GM23338 (cell line): ENCODE results near the gene FOXQ1. TPM values are rescaled to one million over a fixed set of nuclear protein-coding genes. Genes with fewer than 3 reads are reported as not detected.

Experiments used
- ATAC-seq: fragments of 200-7000 bp; cut with Tn5 transposase; 3 replicates; pipeline ENCODE4 v1.9.1; 2020
- DNase-seq: peaks from one replicate; pipeline ENCODE4 v3.0.0-alpha.2; 2015; ENCODE audit warnings: low spot score
- H2AFZ ChIP-seq: fragments of 200-600 bp; sonication (generic); 2 replicates; pipeline ENCODE4 v1.8.0; 2016; ENCODE audit warnings: antibody characterized with exemption, mild to moderate bottlenecking, moderate library complexity
- H3F3A ChIP-seq: fragments of 200-600 bp; sonication (generic); replicated peaks from 2 replicates; pipeline ENCODE4 v1.8.0; 2017; ENCODE audit warnings: antibody characterized with exemption, mixed run types, low read depth
- H3K27ac ChIP-seq: fragments of 200-600 bp; sonication (generic); 2 replicates; pipeline ENCODE4 v1.6.1; 2016; ENCODE audit warnings: low read depth
- H3K27me3 ChIP-seq: fragments of 200-600 bp; sonication (generic); 2 replicates; pipeline ENCODE4 v1.8.0; 2016; ENCODE audit warnings: mild to moderate bottlenecking, mixed run types, moderate library complexity; ENCODE audit not compliant: insufficient read depth
- H3K36me3 ChIP-seq: fragments of 200-600 bp; sonication (generic); 2 replicates; pipeline ENCODE4 v1.8.0; 2016; ENCODE audit warnings: mild to moderate bottlenecking; ENCODE audit not compliant: insufficient read depth
- H3K4me1 ChIP-seq: fragments of 200-600 bp; sonication (generic); 2 replicates; pipeline ENCODE4 v1.8.0; 2016; ENCODE audit warnings: mild to moderate bottlenecking, moderate library complexity; ENCODE audit not compliant: insufficient read depth
- H3K4me2 ChIP-seq: fragments of 200-600 bp; sonication (generic); 2 replicates; pipeline ENCODE4 v1.7.1; 2017; ENCODE audit warnings: mixed run types
- H3K4me3 ChIP-seq: fragments of 200-600 bp; sonication (generic); 2 replicates; pipeline ENCODE4 v1.6.1; 2016; ENCODE audit warnings: mixed run types
- H3K79me2 ChIP-seq: fragments of 200-600 bp; sonication (generic); replicated peaks from 2 replicates; pipeline ENCODE4 v1.8.0; 2017; ENCODE audit warnings: mild to moderate bottlenecking; ENCODE audit not compliant: insufficient read depth
- H3K9me2 ChIP-seq: fragments of 200-600 bp; sonication (generic); 2 replicates; pipeline ENCODE4 v1.8.0; 2017; ENCODE audit not compliant: insufficient read depth
- H4K20me1 ChIP-seq: fragments of 200-600 bp; sonication (generic); replicated peaks from 2 replicates; pipeline ENCODE4 v1.8.0; 2017; ENCODE audit warnings: mild to moderate bottlenecking; ENCODE audit not compliant: insufficient read depth
- H3K27ac Mint-ChIP-seq: 2 replicates; pipeline ENCODE4 v1.8.0; 2020; ENCODE audit warnings: inconsistent platforms, mild to moderate bottlenecking, moderate library complexity, mixed read lengths
- H3K27me3 Mint-ChIP-seq: 3 replicates; pipeline ENCODE4 v1.8.0; 2022; ENCODE audit warnings: low read depth, mild to moderate bottlenecking, moderate library complexity, mixed read lengths, inconsistent platforms; ENCODE audit not compliant: insufficient read depth, poor library complexity
- H3K36me3 Mint-ChIP-seq: 3 replicates; pipeline ENCODE4 v1.8.0; 2021; ENCODE audit warnings: low read depth, mild to moderate bottlenecking, inconsistent platforms, moderate library complexity, mixed read lengths
- H3K4me1 Mint-ChIP-seq: 3 replicates; pipeline ENCODE4 v1.8.0; 2020; ENCODE audit warnings: mild to moderate bottlenecking, inconsistent platforms, mixed read lengths
- H3K4me3 Mint-ChIP-seq: 3 replicates; pipeline ENCODE4 v1.8.0; 2021; ENCODE audit warnings: moderate library complexity, mild to moderate bottlenecking, inconsistent platforms, mixed read lengths
- H3K9me3 Mint-ChIP-seq: 3 replicates; pipeline ENCODE4 v1.8.0; 2020; ENCODE audit warnings: moderate library complexity, mild to moderate bottlenecking, inconsistent platforms, mixed read lengths
- EZH2 ChIP-seq: fragments of 200-600 bp; sonication (generic); IDR thresholded peaks from one replicate; pipeline ENCODE4 v1.8.0; 2017; ENCODE audit warnings: antibody characterized with exemption, mild to moderate bottlenecking, low read depth; ENCODE audit not compliant: unreplicated experiment
- EZH2phosphoT487 ChIP-seq: fragments of 200-600 bp; sonication (generic); IDR thresholded peaks from one replicate; pipeline ENCODE4 v1.8.1; 2018; ENCODE audit warnings: antibody characterized with exemption; ENCODE audit not compliant: unreplicated experiment
- POLR2AphosphoS5 ChIP-seq: IDR thresholded peaks from 2 replicates; pipeline ENCODE4 v1.6.1; 2016; ENCODE audit warnings: antibody characterized with exemption, low read depth
- STAT1 ChIP-seq: IDR thresholded peaks from one replicate; pipeline ENCODE4 v1.6.1; 2016; ENCODE audit warnings: antibody characterized with exemption; ENCODE audit not compliant: unreplicated experiment
- ZNF114 ChIP-seq: fragments of 250-450 bp; sonication (Bioruptor Pico); IDR thresholded peaks from 2 replicates; pipeline ENCODE4 v1.5.0; 2020; ENCODE audit warnings: mild to moderate bottlenecking, moderate library complexity
- polyA plus RNA-seq: library from polyadenylated mRNA; unstranded; fragments of >200 nt; fragmentation: Nextera tagmentation; extraction: Ambion mirVana; gene quantifications from 2 replicates; pipeline ENCODE4 v1.2.1, GENCODE V29; 2016
- total RNA-seq: library from RNA; depleted of rRNA; stranded (reverse); fragments of >200 nt; shearing (Covaris generic); gene quantifications from 2 replicates; pipeline ENCODE4 v1.2.3, GENCODE V29; 2014

FOXQ1 gene
- total and polyA plus RNA-seq, 2 experiments from 2014 or later: not detected

GRCh38 chr6:1314617-1315016 is 2.7 kb downstream of the FOXQ1 start:
- peaks cover 6% of the 10 kb centered on the region; the same call in 1 of the 2 replicates for H3F3A ChIP-seq
- H3K27ac Mint-ChIP-seq: no peak overlapping the region
- peaks cover 20% of the 10 kb centered on the region for H3K4me1 Mint-ChIP-seq
- no peaks in the 10 kb centered on the region for H3K36me3 ChIP-seq
- no peak overlapping the region for H3K4me2 ChIP-seq
- peaks cover 24% of the 10 kb centered on the region for H3K4me1 ChIP-seq
- H2AFZ ChIP-seq: no peak overlapping the region
- no peaks in the 10 kb centered on the region for H3K9me2 ChIP-seq
- peaks cover 20% of the 10 kb centered on the region for H4K20me1 ChIP-seq
- H3K4me3 Mint-ChIP-seq: no peak overlapping the region
- H3K9me3 Mint-ChIP-seq: peaks cover 18% of the 10 kb centered on the region
- H3K36me3 Mint-ChIP-seq: peaks cover 8% of the 10 kb centered on the region; the same call in 1 of the 3 replicates
- ATAC-seq (no peak), DNase-seq (no peak)
- peaks cover 76% of the 10 kb centered on the region for H3K27me3 Mint-ChIP-seq
- peaks cover 66% of the 10 kb centered on the region for H3K27me3 ChIP-seq
- TF ChIP-seq ZNF114 (CRISPR knock-in tag) (no peak), EZH2 (peak; percentile 72), EZH2phosphoT487 (no peak)
- H3K27ac ChIP-seq: no peak overlapping the region
- H3K4me3 ChIP-seq: no peak overlapping the region
- no peaks in the 10 kb centered on the region for H3K79me2 ChIP-seq

- DNase-seq (no peak), ATAC-seq (no peak)
- Histone ChIP-seq H3F3A (peaks cover 6% of the 10 kb centered on the region; the same call in 1 of the 2 replicates), H3K27me3 (peaks cover 61% of the 10 kb centered on the region), H4K20me1 (peaks cover 20% of the 10 kb centered on the region), H2AFZ (no peak overlapping the region), H3K27ac (no peak overlapping the region), H3K4me2 (no peak overlapping the region), H3K36me3 (no peaks in the 10 kb centered on the region), H3K79me2 (no peaks in the 10 kb centered on the region), H3K4me1 (peaks cover 20% of the 10 kb centered on the region), H3K9me2 (no peaks in the 10 kb centered on the region), H3K4me3 (no peak overlapping the region)
- H3K27ac Mint-ChIP-seq: no peak overlapping the region
- peaks cover 8% of the 10 kb centered on the region; the same call in 1 of the 3 replicates for H3K36me3 Mint-ChIP-seq
- no peak overlapping the region for H3K4me3 Mint-ChIP-seq
- peaks cover 70% of the 10 kb centered on the region for H3K27me3 Mint-ChIP-seq
- peaks cover 18% of the 10 kb centered on the region for H3K9me3 Mint-ChIP-seq
- peaks cover 19% of the 10 kb centered on the region for H3K4me1 Mint-ChIP-seq
- TF ChIP-seq POLR2AphosphoS5 (no peak), STAT1 (no peak)
Observed at GRCh38 chr6:1315201-1315559, 3.3 kb downstream of the FOXQ1 start.

GRCh38 chr6:1315560-1316386 is 3.9 kb downstream of the FOXQ1 start:
- Mint-ChIP-seq H3K36me3 (peaks cover 8% of the 10 kb centered on the region; the same call in 1 of the 3 replicates), H3K9me3 (peaks cover 18% of the 10 kb centered on the region), H3K27ac (no peak overlapping the region), H3K27me3 (peaks cover 65% of the 10 kb centered on the region), H3K4me3 (peak overlapping the region; percentile 53), H3K4me1 (peaks cover 14% of the 10 kb centered on the region)
- peak overlapping the region; percentile 24; the same call in 1 of the 2 replicates for H3K4me2 ChIP-seq
- DNase-seq (peak; percentile 21), ATAC-seq (no peak)
- no peaks in the 10 kb centered on the region for H3K36me3 ChIP-seq
- H3K27ac ChIP-seq: no peak overlapping the region
- H4K20me1 ChIP-seq: peaks cover 20% of the 10 kb centered on the region
- peak overlapping the region; percentile 47; the same call in 1 of the 2 replicates for H3K4me3 ChIP-seq
- H2AFZ ChIP-seq: no peak overlapping the region
- TF ChIP-seq EZH2phosphoT487: peak; percentile 31
- no peak for TF ChIP-seq POLR2AphosphoS5
- peak; percentile 85 for TF ChIP-seq EZH2
- peaks cover 55% of the 10 kb centered on the region for H3K27me3 ChIP-seq
- H3K4me1 ChIP-seq: peaks cover 14% of the 10 kb centered on the region
- peaks cover 6% of the 10 kb centered on the region; the same call in 1 of the 2 replicates for H3F3A ChIP-seq
- H3K79me2 ChIP-seq: no peaks in the 10 kb centered on the region
- no peaks in the 10 kb centered on the region for H3K9me2 ChIP-seq
